ENCODE data around the gene FLRT2. TPM values are rescaled to one million over a fixed set of nuclear protein-coding genes. Genes with fewer than 3 reads are reported as not detected.

The FLRT2 gene
- total and polyA plus RNA-seq, 7 donors = 0.60 to 13.0 (median 3.0) TPM

DNA sequence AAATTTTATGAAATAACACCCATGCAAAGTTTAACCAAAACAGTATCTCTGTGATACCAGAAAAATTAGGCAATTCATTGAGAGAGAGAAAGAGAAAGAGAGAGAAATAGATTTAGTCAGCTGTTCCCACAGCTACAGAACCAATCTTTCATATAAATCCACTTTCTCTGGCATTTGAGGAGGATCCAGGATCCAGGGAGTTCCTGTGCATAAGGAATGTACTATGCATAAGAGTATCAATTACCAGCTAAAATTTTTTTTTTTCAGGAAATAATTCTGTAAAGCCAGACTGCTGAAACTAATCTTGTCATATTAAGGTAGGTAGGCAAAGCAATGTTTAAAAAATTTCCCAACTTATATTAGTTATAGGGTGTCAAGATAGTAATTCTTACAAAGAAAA lies 133.7 kb downstream of the FLRT2 start:
- Histone ChIP-seq H3K4me3 (no peak overlapping the region), H3K36me3 (no peaks in the 10 kb centered on the region), H3K27ac (no peak overlapping the region), H3K9me3 (no peaks in the 10 kb centered on the region), H3K4me1 (no peaks in the 10 kb centered on the region), H3K27me3 (no peaks in the 10 kb centered on the region)
- intact Hi-C loops (cut with DNase I) = no loop called here
- no peak for TF ChIP-seq EP300 (IDR thresholded peaks at IDR 0.05)
- DNase-seq = no peak

- H3K4me1 ChIP-seq = no peaks in the 10 kb centered on the region
- no peaks in the 10 kb centered on the region for H3K9me3 ChIP-seq
- H3K4me3 ChIP-seq = no peak overlapping the region
- intact Hi-C loops (cut with DNase I) = no loop called here
- H3K27me3 ChIP-seq = no peaks in the 10 kb centered on the region
- DNase-seq = no peak
- no peaks in the 10 kb centered on the region for H3K36me3 ChIP-seq
- 87 to 88% methylated on average over 6 of the region's 6 CpGs for WGBS, 2 donors
- H3K27ac ChIP-seq = no peak overlapping the region
- TF ChIP-seq POLR2AphosphoS5 (IDR thresholded peaks at IDR 0.05) (no peak), CTCF (IDR thresholded peaks at IDR 0.05) (no peak), EP300 (IDR thresholded peaks at IDR 0.05) (no peak), POLR2A (IDR thresholded peaks at IDR 0.05) (no peak)
These were observed 146.0 kb downstream of the FLRT2 start for GRCh38 chr14:85675957-85676356.

DNA sequence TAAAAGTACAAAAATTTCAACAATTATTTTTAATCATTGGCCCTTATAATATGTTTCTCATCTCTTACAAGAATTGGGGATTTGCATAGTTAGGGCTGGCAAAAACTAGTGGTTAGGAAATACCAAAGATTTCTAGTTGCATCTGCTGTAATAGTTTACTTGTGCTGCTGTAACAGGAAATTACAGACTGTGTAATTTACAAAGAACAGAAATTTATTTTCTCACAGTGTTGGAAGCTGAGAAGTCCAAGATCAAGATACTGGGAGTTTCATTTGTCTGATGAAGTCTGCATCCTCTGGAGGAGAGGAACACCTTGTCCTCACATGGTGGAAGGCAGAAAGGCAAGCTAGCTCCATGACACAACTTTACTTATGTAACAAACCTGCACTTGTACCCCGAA lies 157.0 kb downstream of the FLRT2 start:
- intact Hi-C loops (cut with DNase I) = no loop called here

GRCh38 chr14:85687456-85687855 lies 157.5 kb downstream of the FLRT2 start:
- Histone ChIP-seq H3K4me1 (no peaks in the 10 kb centered on the region), H3K27me3 (no peaks in the 10 kb centered on the region), H3K9me3 (no peaks in the 10 kb centered on the region), H3K36me3 (no peaks in the 10 kb centered on the region), H3K4me3 (no peak overlapping the region), H3K27ac (no peak overlapping the region)
- WGBS, 2 donors = 64 to 65% methylated on average over 1 of the region's 1 CpG
- no peak for DNase-seq
- intact Hi-C loops (cut with DNase I) = no loop called here
- TF ChIP-seq CTCF (IDR thresholded peaks at IDR 0.05) = no peak
- no peak for TF ChIP-seq EP300 (IDR thresholded peaks at IDR 0.05)
- TF ChIP-seq POLR2A (IDR thresholded peaks at IDR 0.05) = no peak
- no peak for TF ChIP-seq POLR2AphosphoS5 (IDR thresholded peaks at IDR 0.05)

More for the DNA sequence above, 157.0 kb downstream of the FLRT2 start:
- no peaks in the 10 kb centered on the region for H3K4me1 ChIP-seq
- 46 to 59% methylated on average over 1 of the region's 1 CpG for WGBS, 2 donors
- H3K9me3 ChIP-seq = no peaks in the 10 kb centered on the region
- TF ChIP-seq EP300 (IDR thresholded peaks at IDR 0.05) = no peak
- TF ChIP-seq POLR2A (IDR thresholded peaks at IDR 0.05) = no peak
- no peak for TF ChIP-seq POLR2AphosphoS5 (IDR thresholded peaks at IDR 0.05)
- TF ChIP-seq CTCF (IDR thresholded peaks at IDR 0.05) = no peak
- no peaks in the 10 kb centered on the region for H3K27me3 ChIP-seq
- no peak for DNase-seq
- no peaks in the 10 kb centered on the region for H3K36me3 ChIP-seq
- H3K4me3 ChIP-seq = no peak overlapping the region
- H3K27ac ChIP-seq = no peak overlapping the region

GRCh38 chr14:85688006-85688405 lies 158.1 kb downstream of the FLRT2 start:
- no peaks in the 10 kb centered on the region for H3K9me3 ChIP-seq
- H3K4me1 ChIP-seq = no peaks in the 10 kb centered on the region
- no peak for DNase-seq
- H3K27me3 ChIP-seq = no peaks in the 10 kb centered on the region
- no peak for TF ChIP-seq POLR2A (IDR thresholded peaks at IDR 0.05)
- TF ChIP-seq POLR2AphosphoS5 (IDR thresholded peaks at IDR 0.05) = no peak
- intact Hi-C loops (cut with DNase I) = no loop called here
- no peak overlapping the region for H3K4me3 ChIP-seq
- 39 to 74% methylated on average over 1 of the region's 1 CpG for WGBS, 2 donors
- H3K27ac ChIP-seq = no peak overlapping the region
- H3K36me3 ChIP-seq = no peaks in the 10 kb centered on the region

- Histone ChIP-seq H3K9me3 (peaks cover 0 to 2% (median 0%) of the 10 kb centered on the region in 4 donors), H3K4me1 (no peaks in the 10 kb centered on the region), H3K27me3 (no peaks in the 10 kb centered on the region), H3K36me3 (no peaks in the 10 kb centered on the region), H3K4me3 (no peak overlapping the region), H3K27ac (no peak overlapping the region)
- WGBS, 2 donors = 83 to 85% methylated on average over 2 of the region's 2 CpGs
- no peak for DNase-seq
- TF ChIP-seq CTCF (IDR thresholded peaks at IDR 0.05) (no peak), EP300 (IDR thresholded peaks at IDR 0.05) (no peak), POLR2AphosphoS5 (IDR thresholded peaks at IDR 0.05) (no peak)
- intact Hi-C loops (cut with DNase I) = no loop called here
These were observed 165.4 kb downstream of the FLRT2 start for GRCh38 chr14:85695300-85695699.
